Heart left ventricle (tissue), 16 donors: ENCODE results near the gene LOXHD1. TPM values are rescaled to one million over a fixed set of nuclear protein-coding genes. Genes with fewer than 3 reads are reported as not detected.

Source experiments
- ATAC-seq, 4 donors: fragments of 200-7000 bp; cut with Tn5 transposase; one replicate each; pipeline ENCODE4 v1.9.1; 2020 to 2022; ENCODE audit warnings: moderate library complexity in 4 of 4, mild to moderate bottlenecking in 3 of 4, moderate number of reproducible peaks in 1 of 4
- DNase-seq, 5 donors: peaks; one replicate each; pipeline ENCODE4 v3.0.0-alpha.2; 2020
- H3K27ac ChIP-seq, 12 donors: fragments of 200-600 bp; sonication (generic) in 4 of 12; one replicate each; pipeline versions ENCODE4 v1.5.0 to v1.8.0; 2016 to 2022; ENCODE audit warnings: mild to moderate bottlenecking in 2 of 12
- H3K27me3 ChIP-seq, 9 donors: fragments of 200-600 bp; sonication (generic) in 2 of 9; one replicate each; pipeline versions ENCODE4 v1.5.1 to v1.8.0; 2016 to 2022; ENCODE audit warnings: mild to moderate bottlenecking in 3 of 9
- H3K36me3 ChIP-seq, 9 donors: fragments of 200-600 bp; sonication (generic) in 2 of 9; one replicate each; pipeline versions ENCODE4 v1.5.0 to v1.8.0; 2018 to 2022; ENCODE audit warnings: mild to moderate bottlenecking in 2 of 9
- H3K4me1 ChIP-seq, 12 donors: fragments of 200-600 bp; sonication (generic) in 4 of 12; one replicate each; pipeline versions ENCODE4 v1.5.0 to v1.8.0; 2016 to 2022; ENCODE audit warnings: mild to moderate bottlenecking in 3 of 12
- H3K4me3 ChIP-seq, 12 donors: fragments of 200-600 bp; sonication (generic) in 4 of 12; one replicate each; pipeline versions ENCODE4 v1.5.0 to v1.8.0; 2017 to 2022; ENCODE audit warnings: mild to moderate bottlenecking in 9 of 12, moderate library complexity in 4 of 12
- H3K9me3 ChIP-seq, 12 donors: fragments of 200-600 bp; sonication (generic) in 4 of 12; one replicate each; pipeline versions ENCODE4 v1.5.0 to v1.8.0; 2016 to 2022; ENCODE audit warnings: mild to moderate bottlenecking in 1 of 12
- POLR2A ChIP-seq, 2 donors: fragments of 450-650 bp; IDR thresholded peaks; one replicate each; pipeline ENCODE4 v1.6.1; 2017; ENCODE audit warnings: antibody characterized with exemption in 2 of 2, mild to moderate bottlenecking in 2 of 2, moderate library complexity in 2 of 2
- WGBS, 4 donors: extraction: QIAGEN DNeasy Blood & Tissue Kit in 2 of 4; methylation state at CpG; one replicate each; pipeline versions ENCODE4 v1.1.5 to v1.1.7; 2013 to 2018; 5-methylcytosine and 5-hydroxymethylcytosine counted together
- intact Hi-C, 10 donors: fragments of 100-400 bp; cut with DNase I; formaldehyde crosslinking; loops; one replicate each; pipeline versions ENCODE4 v1.11.1 to v1.14.2; 2022
- polyA plus RNA-seq, 2 donors: library from polyadenylated mRNA; stranded (reverse); fragments of 200-250 nt; gene quantifications; one replicate each; pipeline ENCODE4 v1.2.3, GENCODE V29; 2013
- total RNA-seq, 9 donors: library from RNA; depleted of rRNA in 2 of 9; stranded (reverse); fragments of >200 nt in 2 of 9; fragmentation: NEBNext Ultra II Directional in 3 of 9; extraction: Animal tissue kit (Norgen Biotek cat#: 25700) in 3 of 9; gene quantifications; one replicate each; pipeline versions ENCODE4 v1.1.0 to v1.2.4, GENCODE V29; 2016 to 2023
- TF ChIP-seq, protein P1 (sequence below), 12 donors: fragments of 200-600 bp; sonication (generic) in 4 of 12; IDR thresholded peaks; one replicate each; pipeline versions ENCODE4 v1.5.0 to v1.8.0; 2018 to 2022; ENCODE audit warnings: antibody characterized with exemption in 12 of 12, mild to moderate bottlenecking in 5 of 12
- donor health status: ischemic (EF 13 %, LVEDD 7.1; RV severe dilation, severe dysfunction).
- donor health status: healthy with polysubstance abuse.
- donor health status: DM: no; HTN: yes; CAD: no.
- donor health status: DM: no; HTN: no; CAD: no.
- donor health status: ischemic (EF 25% LVEDD 6.9; RV normal size, moderate dysfunction).
- donor health status: ischemic (EF 25% LVEDD 5.7; RV mildly dilated, moderate dysfunction).
- donor health status: healthy.
- donor health status: DM: yes; HTN: yes; CAD: no.
- donor health status: ischemic (EF 35%, LVEDD 5.7; RV mildly dilated, moderate dysfunction).
- donor health status: nonischemic (EF 11% LVEDD 7.7; RV severe dilation, severe dysfunction).
- donor health status: DM: yes; HTN: yes; CAD: no.
- donor health status: PGD.
- donor health status: ischemic (EF 29% LVEDD 5.4; RV normal size, mild dysfunction).
- donor health status: nonischemic (EF 23%, LVEDD 6.1; RV moderate dilation, normal function).

Gene LOXHD1
- total and polyA plus RNA-seq, 11 donors, result 0.19 to 1.9 (median 0.54) TPM

DNA sequence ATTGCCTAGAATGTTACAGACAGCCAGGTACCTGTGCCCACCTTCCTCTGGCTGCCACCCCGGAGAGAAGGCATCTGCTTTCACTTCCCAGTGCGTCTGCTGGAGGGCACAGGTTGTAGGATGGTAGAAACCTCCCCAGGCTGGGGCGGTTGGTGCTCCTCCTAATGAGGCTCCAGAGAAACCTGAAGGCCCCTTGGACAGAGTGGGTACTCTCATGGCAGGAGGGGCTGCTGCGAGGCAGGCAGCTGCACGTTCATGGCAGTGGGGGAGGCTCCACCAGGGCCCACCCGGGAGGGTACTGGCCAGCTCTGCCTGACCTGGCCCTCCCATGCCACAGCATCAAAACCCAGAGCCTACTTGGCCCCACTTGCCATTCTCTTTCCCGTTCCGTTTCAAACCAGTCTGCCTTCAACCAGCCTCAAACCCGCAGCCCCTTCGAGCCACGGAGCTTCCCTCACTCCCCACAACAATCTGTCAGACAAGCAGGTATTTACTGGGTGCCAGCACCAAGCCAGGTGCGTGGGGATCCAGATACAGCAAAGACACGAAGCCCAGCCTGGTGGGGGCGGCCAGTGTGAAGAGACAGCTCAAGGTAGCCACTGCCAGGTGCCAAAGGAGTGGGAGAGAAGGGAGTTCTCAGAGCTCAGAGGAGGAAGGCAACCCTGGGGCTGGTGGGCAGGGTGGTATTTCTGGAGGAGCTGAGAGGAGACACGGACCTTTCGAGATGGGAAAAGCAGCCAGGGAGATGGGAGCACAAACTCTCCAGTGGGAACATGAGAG is 229.6 kb downstream of the LOXHD1 start:
- WGBS, 4 donors, result 87 to 95% (median 95%) methylated on average over 14 to 16 of the region's 16 CpGs
- ATAC-seq, result no peak
- peaks cover 0 to 2% (median 0%) of the 10 kb centered on the region in 12 donors for H3K4me1 ChIP-seq
- H3K27me3 ChIP-seq, result no peaks in the 10 kb centered on the region
- no peak for TF ChIP-seq POLR2A (IDR thresholded peaks at IDR 0.05)
- TF ChIP-seq, protein P1, sequence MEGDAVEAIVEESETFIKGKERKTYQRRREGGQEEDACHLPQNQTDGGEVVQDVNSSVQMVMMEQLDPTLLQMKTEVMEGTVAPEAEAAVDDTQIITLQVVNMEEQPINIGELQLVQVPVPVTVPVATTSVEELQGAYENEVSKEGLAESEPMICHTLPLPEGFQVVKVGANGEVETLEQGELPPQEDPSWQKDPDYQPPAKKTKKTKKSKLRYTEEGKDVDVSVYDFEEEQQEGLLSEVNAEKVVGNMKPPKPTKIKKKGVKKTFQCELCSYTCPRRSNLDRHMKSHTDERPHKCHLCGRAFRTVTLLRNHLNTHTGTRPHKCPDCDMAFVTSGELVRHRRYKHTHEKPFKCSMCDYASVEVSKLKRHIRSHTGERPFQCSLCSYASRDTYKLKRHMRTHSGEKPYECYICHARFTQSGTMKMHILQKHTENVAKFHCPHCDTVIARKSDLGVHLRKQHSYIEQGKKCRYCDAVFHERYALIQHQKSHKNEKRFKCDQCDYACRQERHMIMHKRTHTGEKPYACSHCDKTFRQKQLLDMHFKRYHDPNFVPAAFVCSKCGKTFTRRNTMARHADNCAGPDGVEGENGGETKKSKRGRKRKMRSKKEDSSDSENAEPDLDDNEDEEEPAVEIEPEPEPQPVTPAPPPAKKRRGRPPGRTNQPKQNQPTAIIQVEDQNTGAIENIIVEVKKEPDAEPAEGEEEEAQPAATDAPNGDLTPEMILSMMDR (IDR thresholded peaks at IDR 0.05), result no peak
- H3K4me3 ChIP-seq, result no peak overlapping the region
- no peak overlapping the region for H3K27ac ChIP-seq
- peak in 1 of 5 donors; percentile 14 for DNase-seq
- H3K9me3 ChIP-seq, result no peaks in the 10 kb centered on the region
- no peaks in the 10 kb centered on the region for H3K36me3 ChIP-seq
- intact Hi-C loops, result no loop called here

Other genes with a start within 250 kb of the LOXHD1 start
- 10 to 100 TPM in 4 of 9 donors, 1 to 10 TPM in 5; 5.1 to 24.4 (median 8.8) TPM for gene ST8SIA5, start 99.8 kb upstream of the LOXHD1 start, total RNA-seq
- gene ST8SIA5, start 99.8 kb upstream of the LOXHD1 start, polyA plus RNA-seq, result 1 to 10 TPM; 3.8 to 4.3 TPM